Transverse colon (tissue), 4 donors: ENCODE results near the gene SMIM7. TPM values are rescaled to one million over a fixed set of nuclear protein-coding genes. Genes with fewer than 3 reads are reported as not detected.

Source experiments
- DNase-seq: peaks from one replicate; pipeline ENCODE4 v3.0.0-alpha.2; 2019
- H3K27ac ChIP-seq, 4 donors: fragments of 200-600 bp; sonication (generic); 2 replicates each; pipeline ENCODE4 v1.5.1; 2016 to 2018; ENCODE audit warnings: inconsistent platforms in 4 of 4
- H3K27me3 ChIP-seq: fragments of 200-600 bp; sonication (generic); 2 replicates; pipeline ENCODE4 v1.5.1; 2017; ENCODE audit warnings: inconsistent platforms
- H3K36me3 ChIP-seq, 4 donors: fragments of 200-600 bp; sonication (generic); 2 replicates each; pipeline ENCODE4 v1.5.1; 2017 to 2019; ENCODE audit warnings: inconsistent platforms in 4 of 4
- H3K4me1 ChIP-seq, 4 donors: fragments of 200-600 bp; sonication (generic); 2 replicates each; pipeline ENCODE4 v1.5.1; 2017 to 2020; ENCODE audit warnings: inconsistent platforms in 4 of 4
- H3K4me3 ChIP-seq, 4 donors: fragments of 200-600 bp; sonication (generic); 1 replicate in 1 of 4; 2 replicates in 3 of 4; pipeline versions ENCODE4 v1.5.1 to v1.6.1; 2017 to 2019; ENCODE audit warnings: inconsistent platforms in 4 of 4
- H3K9me3 ChIP-seq, 2 donors: fragments of 200-600 bp; sonication (generic); 2 replicates each; pipeline ENCODE4 v1.5.1; 2017 to 2019; ENCODE audit warnings: inconsistent platforms in 2 of 2
- EP300 ChIP-seq: sonication (generic); formaldehyde crosslinking; IDR thresholded peaks from one replicate; pipeline ENCODE4 v1.6.1; 2017; ENCODE audit warnings: antibody characterized with exemption, low read depth
- POLR2A ChIP-seq: fragments of 450-650 bp; IDR thresholded peaks from one replicate; pipeline ENCODE4 v1.6.1; 2016; ENCODE audit warnings: antibody characterized with exemption, mild to moderate bottlenecking, moderate library complexity
- POLR2AphosphoS5 ChIP-seq, 3 donors: sonication (generic); formaldehyde crosslinking; IDR thresholded peaks; one replicate each; pipeline ENCODE4 v1.6.1; 2016; ENCODE audit warnings: antibody characterized with exemption in 3 of 3
- WGBS, 2 donors: methylation state at CpG; one replicate each; pipeline ENCODE4 v1.1.5; 2018; ENCODE audit warnings: low coverage in 1 of 2; 5-methylcytosine and 5-hydroxymethylcytosine counted together
- in situ Hi-C, 4 donors: fragments of 200-750 bp; cut with MboI; loops; one replicate each; pipeline versions ENCODE4 v1.15.0 to v1.15.1; 2017; ENCODE audit warnings: low sequenced_read_pairs in 3 of 4, low pct_ligation_motif_present in 1 of 4, low pct_unique_long_range_greater_than_20kb in 1 of 4
- intact Hi-C: fragments of 100-400 bp; cut with DNase I; formaldehyde crosslinking; loops from one replicate; pipeline ENCODE4 v1.15.1; 2023; ENCODE audit warnings: low total_unique reads
- total RNA-seq, 4 donors: library from RNA; depleted of rRNA; stranded (reverse); fragments of >200 nt; gene quantifications; one replicate each; pipeline ENCODE4 v1.1.0, GENCODE V29; 2016
- TF ChIP-seq, protein P1 (sequence below), 5 experiments: fragments of 200-600 bp in 3 of 5; fragments of 450-650 bp in 2 of 5; sonication (generic) in 3 of 5; IDR thresholded peaks; 1 replicate in 2 of 5; 2 replicates in 3 of 5; pipeline ENCODE4 v1.5.1; 2016 to 2017; ENCODE audit warnings: antibody characterized with exemption in 5 of 5, inconsistent platforms in 3 of 5, mild to moderate bottlenecking in 2 of 5, moderate library complexity in 1 of 5

The SMIM7 gene
- total RNA-seq, 4 donors from 2014 or later, result 28.8 to 1,114 (median 108) TPM

GRCh38 chr19:16615808-16616207 is 44.1 kb downstream of the SMIM7 start:
- intact Hi-C loops (no loop called here), in situ Hi-C loops (no loop called here)
- Histone ChIP-seq H3K9me3 (no peaks in the 10 kb centered on the region), H3K27me3 (no peaks in the 10 kb centered on the region), H3K4me3 (no peak overlapping the region), H3K4me1 (peaks cover 8 to 24% (median 12%) of the 10 kb centered on the region in 4 donors), H3K36me3 (no peaks in the 10 kb centered on the region), H3K27ac (no peak overlapping the region)
- TF ChIP-seq, protein P1, sequence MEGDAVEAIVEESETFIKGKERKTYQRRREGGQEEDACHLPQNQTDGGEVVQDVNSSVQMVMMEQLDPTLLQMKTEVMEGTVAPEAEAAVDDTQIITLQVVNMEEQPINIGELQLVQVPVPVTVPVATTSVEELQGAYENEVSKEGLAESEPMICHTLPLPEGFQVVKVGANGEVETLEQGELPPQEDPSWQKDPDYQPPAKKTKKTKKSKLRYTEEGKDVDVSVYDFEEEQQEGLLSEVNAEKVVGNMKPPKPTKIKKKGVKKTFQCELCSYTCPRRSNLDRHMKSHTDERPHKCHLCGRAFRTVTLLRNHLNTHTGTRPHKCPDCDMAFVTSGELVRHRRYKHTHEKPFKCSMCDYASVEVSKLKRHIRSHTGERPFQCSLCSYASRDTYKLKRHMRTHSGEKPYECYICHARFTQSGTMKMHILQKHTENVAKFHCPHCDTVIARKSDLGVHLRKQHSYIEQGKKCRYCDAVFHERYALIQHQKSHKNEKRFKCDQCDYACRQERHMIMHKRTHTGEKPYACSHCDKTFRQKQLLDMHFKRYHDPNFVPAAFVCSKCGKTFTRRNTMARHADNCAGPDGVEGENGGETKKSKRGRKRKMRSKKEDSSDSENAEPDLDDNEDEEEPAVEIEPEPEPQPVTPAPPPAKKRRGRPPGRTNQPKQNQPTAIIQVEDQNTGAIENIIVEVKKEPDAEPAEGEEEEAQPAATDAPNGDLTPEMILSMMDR (IDR thresholded peaks at IDR 0.05), result no peak
- no peak for TF ChIP-seq POLR2AphosphoS5 (IDR thresholded peaks at IDR 0.05)
- DNase-seq, result no peak
- WGBS, 2 donors, result 45% methylated on average over 1 of the region's 1 CpG; no CpG with 5 or more reads in 1 of the 2 donors

DNA sequence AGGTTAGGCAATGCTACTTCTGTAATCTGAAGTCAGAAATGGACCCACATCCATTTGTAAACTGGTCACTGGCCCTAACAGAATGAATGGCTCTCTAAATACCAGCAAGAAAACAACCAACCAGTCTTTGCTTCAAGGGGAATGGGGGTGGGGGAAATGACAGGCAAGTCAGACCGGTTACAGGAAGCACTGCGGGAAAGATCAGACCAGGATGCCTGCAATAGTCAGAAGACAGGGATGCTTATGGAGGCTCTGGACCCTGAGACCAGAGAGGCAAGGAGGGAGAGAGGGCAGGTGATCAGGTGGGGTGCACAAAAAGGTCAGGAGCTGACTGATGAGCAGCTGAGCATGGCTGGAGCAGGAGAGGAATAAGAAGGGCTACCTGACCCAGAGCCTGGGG is 45.0 kb downstream of the SMIM7 start:
- in situ Hi-C loops, result no loop called here
- intact Hi-C loops, result no loop called here
- H3K36me3 ChIP-seq, result no peaks in the 10 kb centered on the region

DNA sequence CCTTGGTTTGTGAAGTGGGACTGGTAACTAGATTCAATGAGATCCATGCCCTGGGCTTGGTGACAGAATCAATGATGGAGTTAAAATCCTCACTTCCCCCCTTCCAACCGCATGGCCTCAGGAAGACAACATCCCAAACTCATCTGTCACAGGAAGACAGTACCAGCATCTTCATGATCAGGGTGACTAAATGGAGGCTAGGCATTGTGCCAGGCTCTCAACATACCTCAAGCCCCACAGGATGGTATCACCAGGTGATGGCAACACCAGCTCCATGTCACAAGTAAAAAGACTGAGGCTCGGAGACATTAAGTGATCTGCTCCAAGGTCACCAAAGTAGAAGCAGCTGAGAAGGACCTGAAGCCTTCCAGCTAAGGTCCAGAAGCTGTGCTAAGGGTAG is 46.1 kb downstream of the SMIM7 start:
- H3K4me1 ChIP-seq, result peaks cover 4 to 22% (median 6%) of the 10 kb centered on the region in 4 donors
- intact Hi-C loops (no loop called here), in situ Hi-C loops (no loop called here)
- no peak overlapping the region for H3K27ac ChIP-seq
- H3K4me3 ChIP-seq, result no peak overlapping the region
- TF ChIP-seq POLR2AphosphoS5 (IDR thresholded peaks at IDR 0.05), result no peak
- TF ChIP-seq EP300, result no peak
- no peak for TF ChIP-seq POLR2A
- TF ChIP-seq, protein P1 (IDR thresholded peaks at IDR 0.05), result no peak
- H3K9me3 ChIP-seq, result no peaks in the 10 kb centered on the region
- no peaks in the 10 kb centered on the region for H3K27me3 ChIP-seq
- H3K36me3 ChIP-seq, result no peaks in the 10 kb centered on the region
- WGBS, 2 donors, result 73% methylated on average over 2 of the region's 2 CpGs; no CpG with 5 or more reads in 1 of the 2 donors
- DNase-seq, result no peak

More for the DNA sequence above, 45.0 kb downstream of the SMIM7 start:
- H3K27me3 ChIP-seq, result no peaks in the 10 kb centered on the region
- DNase-seq, result no peak
- no peak overlapping the region for H3K4me3 ChIP-seq
- no peak overlapping the region for H3K27ac ChIP-seq
- no peaks in the 10 kb centered on the region for H3K9me3 ChIP-seq
- WGBS, 2 donors, result 50 to 72% methylated on average over 2 of the region's 2 CpGs
- peaks cover 0 to 24% (median 11%) of the 10 kb centered on the region in 4 donors for H3K4me1 ChIP-seq
- TF ChIP-seq EP300 (no peak), POLR2AphosphoS5 (IDR thresholded peaks at IDR 0.05) (no peak), POLR2A (no peak)
- TF ChIP-seq, protein P1 (IDR thresholded peaks at IDR 0.05), result no peak

- TF ChIP-seq POLR2A (no peak), EP300 (no peak), POLR2AphosphoS5 (IDR thresholded peaks at IDR 0.05) (no peak)
- TF ChIP-seq, protein P1 (IDR thresholded peaks at IDR 0.05), result no peak
- Histone ChIP-seq H3K4me1 (peaks cover 11 to 32% (median 18%) of the 10 kb centered on the region in 4 donors), H3K27me3 (no peaks in the 10 kb centered on the region), H3K9me3 (no peaks in the 10 kb centered on the region), H3K27ac (peak overlapping the region in 2 of 4 donors; percentile 15 to 40), H3K4me3 (no peak overlapping the region), H3K36me3 (no peaks in the 10 kb centered on the region)
- DNase-seq, result no peak
- 54 to 71% methylated on average over 3 of the region's 3 CpGs for WGBS, 2 donors
- intact Hi-C loops (no loop called here), in situ Hi-C loops (no loop called here)
Measured at GRCh38 chr19:16612636-16613035, 47.3 kb downstream of the SMIM7 start.
